GM12891 (cell line): Measurements from ENCODE around the gene ZNF594.
"Not testable (repeated sequence)": the region's sequence is repeated elsewhere in the genome, so short reads cannot be mapped to it uniquely, and the experiment has no call there.

ENCODE experiments used
- PAX5 ChIP-seq: IDR thresholded peaks from 2 replicates; pipeline ENCODE4 v1.6.1; 2011; ENCODE audit warnings: low read length, moderate library complexity, mild to moderate bottlenecking; ENCODE audit not compliant: insufficient read depth, severe bottlenecking
- POLR2A ChIP-seq: IDR thresholded peaks from 2 replicates; pipeline ENCODE4 v1.6.1; 2011; ENCODE audit warnings: low read depth, low read length, control low read depth
- POLR2AphosphoS5 ChIP-seq: IDR thresholded peaks from 2 replicates; pipeline ENCODE4 v1.6.1; 2011; ENCODE audit warnings: low read depth, low read length, control low read depth

GRCh38 chr17:5217562-5217961 is 25.9 kb upstream of the ZNF594 start:
- TF ChIP-seq POLR2A, POLR2AphosphoS5, PAX5: not testable (repeated sequence)
